Measurements from ENCODE around the gene CRYGB.

GRCh38 chr2:208139447-208139846 lies 6.5 kb downstream of the CRYGB start:
- no peak for TF ChIP-seq MAX (IDR thresholded peaks at IDR 0.05; ENCODE audit: low read depth, low read length)
- TF ChIP-seq CTCF (IDR thresholded peaks at IDR 0.05; ENCODE audit: low read depth, low read length): no peak
- TF ChIP-seq POLR2A (IDR thresholded peaks at IDR 0.05; ENCODE audit: extremely low read depth, insufficient read length): no peak
